ENCODE results near the gene PCNX2. TPM values are rescaled to one million over a fixed set of nuclear protein-coding genes. Genes with fewer than 3 reads are reported as not detected.

Gene PCNX2
- total and polyA plus RNA-seq, 2 of the 8 experiments (the other 6 are each of a cell fraction or from before 2014, with no cell fraction given): 46.1 to 57.6 TPM

DNA sequence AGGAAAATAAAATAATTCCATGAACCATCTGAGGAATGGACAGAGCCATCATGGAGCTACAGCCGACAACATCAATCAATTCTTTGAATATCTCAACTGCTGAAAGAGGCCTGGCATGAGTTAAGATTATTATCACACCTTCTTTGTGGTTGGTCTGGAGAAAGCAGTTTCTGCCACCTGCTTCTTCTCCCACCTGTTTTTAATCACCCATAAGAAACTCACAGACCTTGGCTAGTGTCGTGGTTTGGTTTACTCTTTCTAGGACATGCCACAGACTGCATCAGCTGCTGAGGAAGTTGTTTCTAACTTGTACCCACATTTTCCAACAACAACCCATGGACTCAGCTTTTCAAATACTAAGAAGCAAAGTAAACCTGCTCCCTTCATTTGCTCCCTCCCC is 279.6 kb downstream of the PCNX2 start (continued):
- TF ChIP-seq RXRA (IDR thresholded peaks at IDR 0.05; ENCODE audit: insufficient read depth, low read depth, low read length): no peak
- no peak for TF ChIP-seq SP4 (IDR thresholded peaks at IDR 0.05; ENCODE audit: low read length)
- TF ChIP-seq, protein P1, sequence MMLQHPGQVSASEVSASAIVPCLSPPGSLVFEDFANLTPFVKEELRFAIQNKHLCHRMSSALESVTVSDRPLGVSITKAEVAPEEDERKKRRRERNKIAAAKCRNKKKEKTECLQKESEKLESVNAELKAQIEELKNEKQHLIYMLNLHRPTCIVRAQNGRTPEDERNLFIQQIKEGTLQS (IDR thresholded peaks at IDR 0.05; ENCODE audit: insufficient read depth, low read depth, low read length): no peak
- no peak for TF ChIP-seq BRCA1 (IDR thresholded peaks at IDR 0.05; ENCODE audit: low read depth, low read length)
